Measurements from ENCODE around the gene CPA5. TPM values are rescaled to one million over a fixed set of nuclear protein-coding genes. Genes with fewer than 3 reads are reported as not detected.

CPA5 gene
- total and polyA plus RNA-seq, 2 of the 8 experiments (the other 6 are each of a cell fraction or from before 2014, with no cell fraction given) = 0.12 TPM; not detected in 1

GRCh38 chr7:130322615-130323014 lies 22.0 kb upstream of the CPA5 start (continued):
- TF ChIP-seq CHD7 (IDR thresholded peaks at IDR 0.05; ENCODE audit: insufficient replicate concordance, low read length) = no peak
- no peak for TF ChIP-seq SRF (IDR thresholded peaks at IDR 0.05; ENCODE audit: low read depth, low read length)
- TF ChIP-seq USF2 (IDR thresholded peaks at IDR 0.05; ENCODE audit: low read length) = no peak
- no peak for TF ChIP-seq RNF2 (IDR thresholded peaks at IDR 0.05; ENCODE audit: borderline replicate concordance, low read depth, low read length, missing control alignments, poor library complexity, severe bottlenecking)
- no peak for TF ChIP-seq SIRT6 (IDR thresholded peaks at IDR 0.05; ENCODE audit: low read length)
- TF ChIP-seq ATF2 (IDR thresholded peaks at IDR 0.05; ENCODE audit: low read length) = no peak
- no peak for TF ChIP-seq CBX5 (IDR thresholded peaks at IDR 0.05; ENCODE audit: low read depth, low read length)
- no peak for TF ChIP-seq MAFK (IDR thresholded peaks at IDR 0.05; ENCODE audit: low read depth, low read length)
- TF ChIP-seq POLR2AphosphoS5 (IDR thresholded peaks at IDR 0.05; ENCODE audit: low read depth, low read length) = no peak

Data from H1 (cell line).